ENCODE measurements around the gene CD209.

CD209 gene

GRCh38 chr19:7739211-7739755, 8.1 kb downstream of the CD209 start:
- DNase-seq (ENCODE audit: low read depth in 2 of 2), result no peak

GRCh38 chr19:7738023-7738422, 9.3 kb downstream of the CD209 start:
- DNase-seq (ENCODE audit: low read depth in 2 of 2), result no peak

- DNase-seq (ENCODE audit: low read depth in 2 of 2), result no peak
Measured at GRCh38 chr19:7737215-7737614, 10.1 kb downstream of the CD209 start.

GRCh38 chr19:7736148-7736547, 11.2 kb downstream of the CD209 start:
- DNase-seq (ENCODE audit: low read depth in 2 of 2), result no peak

- DNase-seq (ENCODE audit: low read depth in 2 of 2), result no peak
Measured at GRCh38 chr19:7734220-7735203, 12.8 kb downstream of the CD209 start.

GRCh38 chr19:7733376-7733775, 14.0 kb downstream of the CD209 start:
- no peak for DNase-seq (ENCODE audit: low read depth in 2 of 2)

GRCh38 chr19:7732045-7732444, 15.3 kb downstream of the CD209 start, which contains the start of gene CLEC4G:
CLEC4G (minus strand) TSS chr19:7732110; CDS start chr19:7732102, 8 bp downstream.
- DNase-seq (ENCODE audit: low read depth in 2 of 2), result no peak

- no peak for DNase-seq (ENCODE audit: low read depth in 2 of 2)
Measured at GRCh38 chr19:7731615-7732014, 15.7 kb downstream of the CD209 start.

- DNase-seq (ENCODE audit: low read depth in 2 of 2), result no peak
Measured at GRCh38 chr19:7731218-7731595, 16.1 kb downstream of the CD209 start.

- DNase-seq (ENCODE audit: low read depth in 2 of 2), result no peak
Measured at GRCh38 chr19:7730286-7731217, 16.8 kb downstream of the CD209 start.

GRCh38 chr19:7729831-7730285, 17.5 kb downstream of the CD209 start:
- DNase-seq (ENCODE audit: low read depth in 2 of 2), result no peak

- DNase-seq (ENCODE audit: low read depth in 2 of 2), result no peak
Measured at GRCh38 chr19:7729211-7729610, 18.1 kb downstream of the CD209 start.

- no peak for DNase-seq (ENCODE audit: low read depth in 2 of 2)
Measured at GRCh38 chr19:7725791-7726190, 21.5 kb downstream of the CD209 start.

- no peak for DNase-seq (ENCODE audit: low read depth in 2 of 2)
Measured at GRCh38 chr19:7722231-7722651, 25.1 kb downstream of the CD209 start.

- DNase-seq (ENCODE audit: low read depth in 2 of 2), result no peak
Measured at GRCh38 chr19:7720351-7720750, 27.0 kb downstream of the CD209 start.

GRCh38 chr19:7718668-7719067, 28.7 kb downstream of the CD209 start:
- no peak for DNase-seq (ENCODE audit: low read depth in 2 of 2)

- no peak for DNase-seq (ENCODE audit: low read depth in 2 of 2)
Measured at GRCh38 chr19:7716762-7717161, 30.6 kb downstream of the CD209 start.

GRCh38 chr19:7715671-7716070, 31.7 kb downstream of the CD209 start:
- no peak for DNase-seq (ENCODE audit: low read depth in 2 of 2)

- DNase-seq (ENCODE audit: low read depth in 2 of 2), result no peak
Measured at GRCh38 chr19:7710616-7711015, 36.7 kb downstream of the CD209 start.

- no peak for DNase-seq (ENCODE audit: low read depth in 2 of 2)
Measured at GRCh38 chr19:7709932-7710460, 37.3 kb downstream of the CD209 start.

- no peak for DNase-seq (ENCODE audit: low read depth in 2 of 2)
Measured at GRCh38 chr19:7706955-7707456, 40.3 kb downstream of the CD209 start.

All from activated CD8-positive, alpha-beta memory T cell treated with anti-CD3 and anti-CD28 coated beads for 4 hours (primary cell).